HEK293 (cell line): ENCODE results near the gene PFDN6.
A peak's percentile ranks its signal among the peaks of the same experiment; 100 is the strongest.

Experiments
- EGR2 ChIP-seq: fragments of 450-650 bp; formaldehyde crosslinking; IDR thresholded peaks from 2 replicates; pipeline ENCODE4 v1.5.1; 2016; ENCODE audit warnings: low read depth, missing biosample characterization, missing genetic modification characterization
- HOXC10 ChIP-seq: sonication (generic); formaldehyde crosslinking; IDR thresholded peaks from 2 replicates; pipeline ENCODE4 v1.8.1; 2023; ENCODE audit warnings: mild to moderate bottlenecking, missing genetic modification reagents
- ZBTB11 ChIP-seq: fragments of 450-650 bp; formaldehyde crosslinking; conservative IDR thresholded peaks from 2 replicates; pipeline ENCODE4 v1.5.1; 2016; ENCODE audit warnings: low read depth, missing biosample characterization, missing genetic modification characterization
- ZFP37 ChIP-seq: fragments of 450-650 bp; formaldehyde crosslinking; IDR thresholded peaks from 2 replicates; pipeline ENCODE4 v1.5.1; 2016; ENCODE audit warnings: missing biosample characterization, missing genetic modification characterization
- ZNF155 ChIP-seq: fragments of 450-650 bp; formaldehyde crosslinking; IDR thresholded peaks from 2 replicates; pipeline ENCODE4 v1.5.1; 2016; ENCODE audit warnings: missing biosample characterization, missing genetic modification characterization
- ZNF2 ChIP-seq: fragments of 450-650 bp; formaldehyde crosslinking; IDR thresholded peaks from 2 replicates; pipeline ENCODE4 v1.5.1; 2016; ENCODE audit warnings: missing biosample characterization, missing genetic modification characterization
- ZNF366 ChIP-seq: fragments of 450-650 bp; formaldehyde crosslinking; conservative IDR thresholded peaks from 2 replicates; pipeline ENCODE4 v1.5.1; 2016; ENCODE audit warnings: missing biosample characterization, missing genetic modification characterization
- ZNF510 ChIP-seq: fragments of 450-650 bp; formaldehyde crosslinking; IDR thresholded peaks from 2 replicates; pipeline ENCODE4 v1.5.1; 2018; ENCODE audit warnings: mild to moderate bottlenecking, missing genetic modification characterization, missing biosample characterization; ENCODE audit not compliant: insufficient replicate concordance
- ZNF514 ChIP-seq: fragments of 450-650 bp; formaldehyde crosslinking; IDR thresholded peaks from 2 replicates; pipeline ENCODE4 v1.5.1; 2016; ENCODE audit warnings: missing biosample characterization, missing genetic modification characterization
- ZNF600 ChIP-seq: fragments of 450-650 bp; formaldehyde crosslinking; IDR thresholded peaks from 2 replicates; pipeline ENCODE4 v1.5.1; 2016; ENCODE audit warnings: missing biosample characterization, missing genetic modification characterization
- ZNF610 ChIP-seq: fragments of 450-650 bp; formaldehyde crosslinking; IDR thresholded peaks from 2 replicates; pipeline ENCODE4 v1.5.1; 2016; ENCODE audit warnings: missing biosample characterization, missing genetic modification characterization, borderline replicate concordance
- ZNF629 ChIP-seq: fragments of 450-650 bp; formaldehyde crosslinking; IDR thresholded peaks from 2 replicates; pipeline ENCODE4 v1.5.1; 2017; ENCODE audit warnings: missing biosample characterization, missing genetic modification characterization
- ZNF658 ChIP-seq: fragments of 450-650 bp; formaldehyde crosslinking; IDR thresholded peaks from 2 replicates; pipeline ENCODE4; 2016; ENCODE audit warnings: missing biosample characterization, missing genetic modification characterization
- ZNF664 ChIP-seq: fragments of 450-650 bp; formaldehyde crosslinking; IDR thresholded peaks from 2 replicates; pipeline ENCODE4 v1.5.1; 2016; ENCODE audit warnings: missing biosample characterization, missing genetic modification characterization
- TF ChIP-seq, protein P1 (sequence below): fragments of 450-650 bp; formaldehyde crosslinking; conservative IDR thresholded peaks from 2 replicates; pipeline ENCODE4 v1.5.1; 2016; ENCODE audit warnings: low read depth, missing biosample characterization, missing genetic modification characterization
- TF ChIP-seq, protein P2 (sequence below): fragments of 450-650 bp; formaldehyde crosslinking; IDR thresholded peaks from 2 replicates; pipeline ENCODE4 v1.5.1; 2016; ENCODE audit warnings: missing biosample characterization, missing genetic modification characterization
- TF ChIP-seq, protein P3 (sequence below): fragments of 450-650 bp; formaldehyde crosslinking; IDR thresholded peaks from 2 replicates; pipeline ENCODE4 v1.5.1; 2016; ENCODE audit warnings: missing biosample characterization, missing genetic modification characterization, low read depth
- TF ChIP-seq, protein P4 (sequence below): fragments of 450-650 bp; formaldehyde crosslinking; IDR thresholded peaks from 2 replicates; pipeline ENCODE4 v1.5.1; 2017; ENCODE audit warnings: missing biosample characterization, mild to moderate bottlenecking, missing genetic modification characterization, moderate library complexity
- TF ChIP-seq, protein P5 (sequence below): fragments of 450-650 bp; formaldehyde crosslinking; IDR thresholded peaks from 2 replicates; pipeline ENCODE4 v1.5.1; 2016; ENCODE audit warnings: missing biosample characterization, missing genetic modification characterization
- TF ChIP-seq, protein P6 (sequence below): fragments of 450-650 bp; formaldehyde crosslinking; IDR thresholded peaks from 2 replicates; pipeline ENCODE4 v1.5.0; 2017; ENCODE audit warnings: missing biosample characterization, missing genetic modification characterization, borderline replicate concordance

PFDN6 gene

GRCh38 chr6:33320315-33321181, 31.1 kb downstream of the PFDN6 start (continued):
- TF ChIP-seq, protein P1, sequence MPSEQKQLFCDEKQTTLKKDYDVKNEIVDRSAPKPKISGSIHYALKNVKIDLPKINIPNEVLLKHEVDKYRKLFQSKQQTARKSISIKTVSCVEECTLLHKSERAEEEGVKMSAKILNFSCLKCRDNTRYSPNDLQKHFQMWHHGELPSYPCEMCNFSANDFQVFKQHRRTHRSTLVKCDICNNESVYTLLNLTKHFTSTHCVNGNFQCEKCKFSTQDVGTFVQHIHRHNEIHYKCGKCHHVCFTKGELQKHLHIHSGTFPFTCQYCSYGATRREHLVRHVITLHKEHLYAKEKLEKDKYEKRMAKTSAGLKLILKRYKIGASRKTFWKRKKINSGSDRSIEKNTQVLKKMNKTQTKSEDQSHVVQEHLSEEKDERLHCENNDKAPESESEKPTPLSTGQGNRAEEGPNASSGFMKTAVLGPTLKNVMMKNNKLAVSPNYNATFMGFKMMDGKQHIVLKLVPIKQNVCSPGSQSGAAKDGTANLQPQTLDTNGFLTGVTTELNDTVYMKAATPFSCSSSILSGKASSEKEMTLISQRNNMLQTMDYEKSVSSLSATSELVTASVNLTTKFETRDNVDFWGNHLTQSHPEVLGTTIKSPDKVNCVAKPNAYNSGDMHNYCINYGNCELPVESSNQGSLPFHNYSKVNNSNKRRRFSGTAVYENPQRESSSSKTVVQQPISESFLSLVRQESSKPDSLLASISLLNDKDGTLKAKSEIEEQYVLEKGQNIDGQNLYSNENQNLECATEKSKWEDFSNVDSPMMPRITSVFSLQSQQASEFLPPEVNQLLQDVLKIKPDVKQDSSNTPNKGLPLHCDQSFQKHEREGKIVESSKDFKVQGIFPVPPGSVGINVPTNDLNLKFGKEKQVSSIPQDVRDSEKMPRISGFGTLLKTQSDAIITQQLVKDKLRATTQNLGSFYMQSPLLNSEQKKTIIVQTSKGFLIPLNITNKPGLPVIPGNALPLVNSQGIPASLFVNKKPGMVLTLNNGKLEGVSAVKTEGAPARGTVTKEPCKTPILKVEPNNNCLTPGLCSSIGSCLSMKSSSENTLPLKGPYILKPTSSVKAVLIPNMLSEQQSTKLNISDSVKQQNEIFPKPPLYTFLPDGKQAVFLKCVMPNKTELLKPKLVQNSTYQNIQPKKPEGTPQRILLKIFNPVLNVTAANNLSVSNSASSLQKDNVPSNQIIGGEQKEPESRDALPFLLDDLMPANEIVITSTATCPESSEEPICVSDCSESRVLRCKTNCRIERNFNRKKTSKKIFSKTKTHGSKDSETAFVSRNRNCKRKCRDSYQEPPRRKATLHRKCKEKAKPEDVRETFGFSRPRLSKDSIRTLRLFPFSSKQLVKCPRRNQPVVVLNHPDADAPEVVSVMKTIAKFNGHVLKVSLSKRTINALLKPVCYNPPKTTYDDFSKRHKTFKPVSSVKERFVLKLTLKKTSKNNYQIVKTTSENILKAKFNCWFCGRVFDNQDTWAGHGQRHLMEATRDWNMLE: 0 out of 2 replicates have a peak, but pooled peaks have one; percentile 38
- TF ChIP-seq, protein P2, sequence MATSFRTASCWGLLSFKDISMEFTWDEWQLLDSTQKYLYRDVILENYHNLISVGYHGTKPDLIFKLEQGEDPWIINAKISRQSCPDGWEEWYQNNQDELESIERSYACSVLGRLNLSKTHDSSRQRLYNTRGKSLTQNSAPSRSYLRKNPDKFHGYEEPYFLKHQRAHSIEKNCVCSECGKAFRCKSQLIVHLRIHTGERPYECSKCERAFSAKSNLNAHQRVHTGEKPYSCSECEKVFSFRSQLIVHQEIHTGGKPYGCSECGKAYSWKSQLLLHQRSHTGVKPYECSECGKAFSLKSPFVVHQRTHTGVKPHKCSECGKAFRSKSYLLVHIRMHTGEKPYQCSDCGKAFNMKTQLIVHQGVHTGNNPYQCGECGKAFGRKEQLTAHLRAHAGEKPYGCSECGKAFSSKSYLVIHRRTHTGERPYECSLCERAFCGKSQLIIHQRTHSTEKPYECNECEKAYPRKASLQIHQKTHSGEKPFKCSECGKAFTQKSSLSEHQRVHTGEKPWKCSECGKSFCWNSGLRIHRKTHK (tag by site-specific recombination): no peak
- no peak for TF ChIP-seq ZNF610 (tag by site-specific recombination)
- TF ChIP-seq ZNF664 (tag by site-specific recombination): no peak
- TF ChIP-seq ZNF155 (tag by site-specific recombination): no peak
- peak; percentile 72 for TF ChIP-seq ZNF366
- no peak for TF ChIP-seq ZNF510
- peak; percentile 99 for TF ChIP-seq ZNF629
- no peak for TF ChIP-seq HOXC10 (CRISPR knock-in tag)
- TF ChIP-seq, protein P3, sequence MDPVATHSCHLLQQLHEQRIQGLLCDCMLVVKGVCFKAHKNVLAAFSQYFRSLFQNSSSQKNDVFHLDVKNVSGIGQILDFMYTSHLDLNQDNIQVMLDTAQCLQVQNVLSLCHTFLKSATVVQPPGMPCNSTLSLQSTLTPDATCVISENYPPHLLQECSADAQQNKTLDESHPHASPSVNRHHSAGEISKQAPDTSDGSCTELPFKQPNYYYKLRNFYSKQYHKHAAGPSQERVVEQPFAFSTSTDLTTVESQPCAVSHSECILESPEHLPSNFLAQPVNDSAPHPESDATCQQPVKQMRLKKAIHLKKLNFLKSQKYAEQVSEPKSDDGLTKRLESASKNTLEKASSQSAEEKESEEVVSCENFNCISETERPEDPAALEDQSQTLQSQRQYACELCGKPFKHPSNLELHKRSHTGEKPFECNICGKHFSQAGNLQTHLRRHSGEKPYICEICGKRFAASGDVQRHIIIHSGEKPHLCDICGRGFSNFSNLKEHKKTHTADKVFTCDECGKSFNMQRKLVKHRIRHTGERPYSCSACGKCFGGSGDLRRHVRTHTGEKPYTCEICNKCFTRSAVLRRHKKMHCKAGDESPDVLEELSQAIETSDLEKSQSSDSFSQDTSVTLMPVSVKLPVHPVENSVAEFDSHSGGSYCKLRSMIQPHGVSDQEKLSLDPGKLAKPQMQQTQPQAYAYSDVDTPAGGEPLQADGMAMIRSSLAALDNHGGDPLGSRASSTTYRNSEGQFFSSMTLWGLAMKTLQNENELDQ (tag by site-specific recombination): no peak
- TF ChIP-seq, protein P4, sequence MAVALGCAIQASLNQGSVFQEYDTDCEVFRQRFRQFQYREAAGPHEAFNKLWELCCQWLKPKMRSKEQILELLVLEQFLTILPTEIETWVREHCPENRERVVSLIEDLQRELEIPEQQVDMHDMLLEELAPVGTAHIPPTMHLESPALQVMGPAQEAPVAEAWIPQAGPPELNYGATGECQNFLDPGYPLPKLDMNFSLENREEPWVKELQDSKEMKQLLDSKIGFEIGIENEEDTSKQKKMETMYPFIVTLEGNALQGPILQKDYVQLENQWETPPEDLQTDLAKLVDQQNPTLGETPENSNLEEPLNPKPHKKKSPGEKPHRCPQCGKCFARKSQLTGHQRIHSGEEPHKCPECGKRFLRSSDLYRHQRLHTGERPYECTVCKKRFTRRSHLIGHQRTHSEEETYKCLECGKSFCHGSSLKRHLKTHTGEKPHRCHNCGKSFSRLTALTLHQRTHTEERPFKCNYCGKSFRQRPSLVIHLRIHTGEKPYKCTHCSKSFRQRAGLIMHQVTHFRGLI: peak; percentile 24; the same call in 1 of the 2 replicates
- TF ChIP-seq, protein P5, sequence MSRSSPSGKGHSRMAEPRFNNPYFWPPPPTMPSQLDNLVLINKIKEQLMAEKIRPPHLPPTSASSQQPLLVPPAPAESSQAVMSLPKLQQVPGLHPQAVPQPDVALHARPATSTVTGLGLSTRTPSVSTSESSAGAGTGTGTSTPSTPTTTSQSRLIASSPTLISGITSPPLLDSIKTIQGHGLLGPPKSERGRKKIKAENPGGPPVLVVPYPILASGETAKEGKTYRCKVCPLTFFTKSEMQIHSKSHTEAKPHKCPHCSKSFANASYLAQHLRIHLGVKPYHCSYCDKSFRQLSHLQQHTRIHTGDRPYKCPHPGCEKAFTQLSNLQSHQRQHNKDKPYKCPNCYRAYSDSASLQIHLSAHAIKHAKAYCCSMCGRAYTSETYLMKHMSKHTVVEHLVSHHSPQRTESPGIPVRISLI (tag by site-specific recombination): 0 out of 2 replicates have a peak, but pooled peaks have one; percentile 29
- peak; percentile 64 for TF ChIP-seq ZFP37 (tag by site-specific recombination)
- TF ChIP-seq, protein P6, sequence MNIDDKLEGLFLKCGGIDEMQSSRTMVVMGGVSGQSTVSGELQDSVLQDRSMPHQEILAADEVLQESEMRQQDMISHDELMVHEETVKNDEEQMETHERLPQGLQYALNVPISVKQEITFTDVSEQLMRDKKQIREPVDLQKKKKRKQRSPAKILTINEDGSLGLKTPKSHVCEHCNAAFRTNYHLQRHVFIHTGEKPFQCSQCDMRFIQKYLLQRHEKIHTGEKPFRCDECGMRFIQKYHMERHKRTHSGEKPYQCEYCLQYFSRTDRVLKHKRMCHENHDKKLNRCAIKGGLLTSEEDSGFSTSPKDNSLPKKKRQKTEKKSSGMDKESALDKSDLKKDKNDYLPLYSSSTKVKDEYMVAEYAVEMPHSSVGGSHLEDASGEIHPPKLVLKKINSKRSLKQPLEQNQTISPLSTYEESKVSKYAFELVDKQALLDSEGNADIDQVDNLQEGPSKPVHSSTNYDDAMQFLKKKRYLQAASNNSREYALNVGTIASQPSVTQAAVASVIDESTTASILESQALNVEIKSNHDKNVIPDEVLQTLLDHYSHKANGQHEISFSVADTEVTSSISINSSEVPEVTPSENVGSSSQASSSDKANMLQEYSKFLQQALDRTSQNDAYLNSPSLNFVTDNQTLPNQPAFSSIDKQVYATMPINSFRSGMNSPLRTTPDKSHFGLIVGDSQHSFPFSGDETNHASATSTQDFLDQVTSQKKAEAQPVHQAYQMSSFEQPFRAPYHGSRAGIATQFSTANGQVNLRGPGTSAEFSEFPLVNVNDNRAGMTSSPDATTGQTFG (tag by site-specific recombination): no peak
- TF ChIP-seq ZNF600 (tag by site-specific recombination): peak; percentile 95
- TF ChIP-seq ZNF2 (tag by site-specific recombination): peak; percentile 57; the same call in 1 of the 2 replicates
- no peak for TF ChIP-seq ZNF514 (tag by site-specific recombination)
- TF ChIP-seq ZNF658: no peak
- TF ChIP-seq ZBTB11: no peak
- 0 out of 2 replicates have a peak, but pooled peaks have one; percentile 33 for TF ChIP-seq EGR2 (tag by site-specific recombination)
